Measurements from ENCODE around the gene MIPOL1.
"Not testable (repeated sequence)": the region's sequence is repeated elsewhere in the genome, so short reads cannot be mapped to it uniquely, and the experiment has no call there.

The MIPOL1 gene

DNA sequence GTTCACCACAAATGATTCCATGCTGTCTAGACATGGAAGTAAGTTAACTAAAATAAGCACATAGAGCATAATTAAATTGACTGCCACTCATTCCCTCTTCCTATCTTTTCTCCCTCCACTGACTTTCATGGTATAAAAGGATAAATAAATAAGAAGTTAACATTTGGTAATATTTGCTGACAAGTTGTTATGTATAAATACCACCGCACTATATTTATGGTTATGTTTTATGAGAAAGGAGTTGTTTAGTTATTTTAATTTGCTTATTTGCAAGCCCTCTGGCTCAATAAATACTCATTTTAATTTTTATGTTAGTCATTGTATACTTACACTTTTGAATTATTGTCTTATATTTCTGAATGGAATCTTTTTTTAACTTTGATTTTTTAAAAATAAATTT, 113.5 kb downstream of the MIPOL1 start:
- TF ChIP-seq, protein P1, sequence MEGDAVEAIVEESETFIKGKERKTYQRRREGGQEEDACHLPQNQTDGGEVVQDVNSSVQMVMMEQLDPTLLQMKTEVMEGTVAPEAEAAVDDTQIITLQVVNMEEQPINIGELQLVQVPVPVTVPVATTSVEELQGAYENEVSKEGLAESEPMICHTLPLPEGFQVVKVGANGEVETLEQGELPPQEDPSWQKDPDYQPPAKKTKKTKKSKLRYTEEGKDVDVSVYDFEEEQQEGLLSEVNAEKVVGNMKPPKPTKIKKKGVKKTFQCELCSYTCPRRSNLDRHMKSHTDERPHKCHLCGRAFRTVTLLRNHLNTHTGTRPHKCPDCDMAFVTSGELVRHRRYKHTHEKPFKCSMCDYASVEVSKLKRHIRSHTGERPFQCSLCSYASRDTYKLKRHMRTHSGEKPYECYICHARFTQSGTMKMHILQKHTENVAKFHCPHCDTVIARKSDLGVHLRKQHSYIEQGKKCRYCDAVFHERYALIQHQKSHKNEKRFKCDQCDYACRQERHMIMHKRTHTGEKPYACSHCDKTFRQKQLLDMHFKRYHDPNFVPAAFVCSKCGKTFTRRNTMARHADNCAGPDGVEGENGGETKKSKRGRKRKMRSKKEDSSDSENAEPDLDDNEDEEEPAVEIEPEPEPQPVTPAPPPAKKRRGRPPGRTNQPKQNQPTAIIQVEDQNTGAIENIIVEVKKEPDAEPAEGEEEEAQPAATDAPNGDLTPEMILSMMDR (IDR thresholded peaks at IDR 0.05; ENCODE audit: low read depth, low read length, missing control alignments): no peak
- no peak for DNase-seq
- in situ Hi-C loops (cut with HindIII; ENCODE audit: low pct_ligation_motif_present, low sequenced_read_pairs): no loop called here
- H3K4me3 ChIP-seq (ENCODE audit: low read depth, low read length): no peak overlapping the region
- no peak overlapping the region for H3K27ac ChIP-seq
- H3K36me3 ChIP-seq (replicated peaks): no peaks in the 10 kb centered on the region
- no peaks in the 10 kb centered on the region for H3K27me3 ChIP-seq (replicated peaks)

DNA sequence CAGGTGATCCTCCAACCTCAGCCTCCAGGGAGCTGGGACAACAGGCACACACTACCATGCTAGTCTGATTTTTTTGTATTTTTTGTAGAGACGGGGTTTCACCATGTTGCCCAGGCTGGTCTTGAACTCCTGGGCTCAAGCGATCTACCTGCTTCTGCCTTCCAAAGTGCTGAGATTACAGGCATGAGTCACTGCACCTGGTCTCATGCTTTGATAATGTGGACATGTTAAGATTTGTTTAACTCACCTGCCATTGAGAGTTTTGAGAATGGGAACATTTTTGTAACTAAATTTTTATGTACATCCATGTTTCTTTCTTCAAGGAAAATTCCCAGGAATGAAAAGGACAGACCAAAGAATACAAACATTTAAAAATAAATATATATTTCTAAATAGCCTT, 121.2 kb downstream of the MIPOL1 start:
- no peak overlapping the region for H3K4me3 ChIP-seq (ENCODE audit: low read depth, low read length)
- no peaks in the 10 kb centered on the region for H3K36me3 ChIP-seq (replicated peaks)
- H3K27me3 ChIP-seq (replicated peaks): no peaks in the 10 kb centered on the region
- no peak overlapping the region for H3K27ac ChIP-seq
- no peak for DNase-seq
- TF ChIP-seq, protein P1 (IDR thresholded peaks at IDR 0.05; ENCODE audit: low read depth, low read length, missing control alignments): no peak
- in situ Hi-C loops (cut with HindIII; ENCODE audit: low pct_ligation_motif_present, low sequenced_read_pairs): no loop called here

DNA sequence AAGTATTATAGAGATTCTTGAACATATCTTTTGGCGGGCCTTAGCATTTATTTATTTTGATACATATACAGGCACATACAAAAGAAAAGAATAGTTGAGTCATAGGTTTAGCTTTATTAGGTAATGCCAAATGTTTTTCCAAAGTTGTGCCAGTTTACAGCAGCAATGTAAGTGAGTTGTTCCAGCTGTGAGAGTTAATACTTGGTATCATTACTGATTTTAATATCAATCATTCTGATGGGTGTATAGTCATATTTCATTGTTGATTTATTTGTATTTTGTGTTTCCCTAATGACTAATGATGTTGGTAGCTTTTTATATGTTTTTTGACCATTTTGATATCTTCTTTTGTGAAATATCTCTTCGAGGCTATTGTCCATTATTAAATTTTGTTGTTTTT, 122.4 kb downstream of the MIPOL1 start:
- TF ChIP-seq, protein P1 (IDR thresholded peaks at IDR 0.05; ENCODE audit: low read depth, low read length, missing control alignments): no peak
- no peak overlapping the region for H3K27ac ChIP-seq
- DNase-seq: no peak
- H3K4me3 ChIP-seq (ENCODE audit: low read depth, low read length): no peak overlapping the region
- H3K36me3 ChIP-seq (replicated peaks): no peaks in the 10 kb centered on the region
- in situ Hi-C loops (cut with HindIII; ENCODE audit: low pct_ligation_motif_present, low sequenced_read_pairs): no loop called here
- H3K27me3 ChIP-seq (replicated peaks): no peaks in the 10 kb centered on the region

GRCh38 chr14:37325332-37325731, 127.6 kb downstream of the MIPOL1 start:
- TF ChIP-seq, protein P1 (IDR thresholded peaks at IDR 0.05; ENCODE audit: low read depth, low read length, missing control alignments): no peak
- no peaks in the 10 kb centered on the region for H3K36me3 ChIP-seq (replicated peaks)
- H3K27me3 ChIP-seq (replicated peaks): no peaks in the 10 kb centered on the region
- H3K27ac ChIP-seq: no peak overlapping the region
- DNase-seq: no peak
- H3K4me3 ChIP-seq (ENCODE audit: low read depth, low read length): no peak overlapping the region
- in situ Hi-C loops (cut with HindIII; ENCODE audit: low pct_ligation_motif_present, low sequenced_read_pairs): no loop called here

DNA sequence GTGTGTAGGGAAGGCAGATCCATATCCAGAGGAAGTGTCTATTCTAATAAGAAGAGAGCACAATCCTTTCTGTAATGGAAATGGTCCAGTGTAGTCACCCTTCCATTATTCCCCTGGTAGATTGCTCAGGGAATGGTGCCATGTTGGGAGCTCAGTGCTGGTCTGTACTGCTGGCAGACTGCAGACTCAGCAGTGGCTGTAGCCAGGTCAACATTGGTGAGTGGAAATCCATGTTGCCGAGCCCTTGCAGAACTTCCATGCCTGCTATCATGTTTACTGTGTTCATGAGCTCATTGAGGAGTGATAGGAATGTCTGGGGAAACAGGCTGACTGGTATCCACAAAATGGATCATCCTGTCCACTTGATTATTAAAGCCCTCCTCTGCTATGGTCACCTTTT, 128.7 kb downstream of the MIPOL1 start:
- Histone ChIP-seq H3K4me3 (ENCODE audit: low read depth, low read length) (no peak overlapping the region), H3K36me3 (replicated peaks) (no peaks in the 10 kb centered on the region), H3K27me3 (replicated peaks) (no peaks in the 10 kb centered on the region), H3K27ac (no peak overlapping the region)
- TF ChIP-seq, protein P1 (IDR thresholded peaks at IDR 0.05; ENCODE audit: low read depth, low read length, missing control alignments): no peak
- no peak for DNase-seq
- in situ Hi-C loops (cut with HindIII; ENCODE audit: low pct_ligation_motif_present, low sequenced_read_pairs): no loop called here

- H3K36me3 ChIP-seq (replicated peaks); DNase-seq; H3K27ac ChIP-seq; H3K27me3 ChIP-seq (replicated peaks); H3K4me3 ChIP-seq (ENCODE audit: low read depth, low read length); in situ Hi-C loops (cut with HindIII; ENCODE audit: low pct_ligation_motif_present, low sequenced_read_pairs): not testable (repeated sequence)
These were observed 130.2 kb downstream of the MIPOL1 start for GRCh38 chr14:37327933-37328332.
